GM10248 (cell line): Measurements from ENCODE around the gene UBE3A.

Source experiments
- CTCF ChIA-PET: fragments of 300-600 bp; sonication (Branson Sonifier 250); formaldehyde crosslinking; extraction: SDS; loops from one replicate; lab custom pipeline; 2021; ENCODE audit warnings: antibody characterized with exemption; lab: Yijun Ruan, JAX
- POLR2A ChIA-PET: fragments of 350-650 bp; sonication (Branson Sonifier 250); formaldehyde crosslinking; extraction: SDS; loops from one replicate; lab custom pipeline; 2020; ENCODE audit warnings: antibody characterized with exemption; lab: Yijun Ruan, JAX
- DNase-seq: peaks from one replicate; pipeline ENCODE4 v3.0.0; 2012; ENCODE audit errors: extremely low spot score
- CTCF ChIP-seq: IDR thresholded peaks from 2 replicates; pipeline ENCODE4 v1.5.1; 2012; ENCODE audit warnings: mild to moderate bottlenecking, low read depth; ENCODE audit errors: extremely low read depth, missing control alignments, control extremely low read depth

The UBE3A gene

GRCh38 chr15:25327686-25328085 is 111.1 kb downstream of the UBE3A start:
- POLR2A ChIA-PET: no interaction called here

DNA sequence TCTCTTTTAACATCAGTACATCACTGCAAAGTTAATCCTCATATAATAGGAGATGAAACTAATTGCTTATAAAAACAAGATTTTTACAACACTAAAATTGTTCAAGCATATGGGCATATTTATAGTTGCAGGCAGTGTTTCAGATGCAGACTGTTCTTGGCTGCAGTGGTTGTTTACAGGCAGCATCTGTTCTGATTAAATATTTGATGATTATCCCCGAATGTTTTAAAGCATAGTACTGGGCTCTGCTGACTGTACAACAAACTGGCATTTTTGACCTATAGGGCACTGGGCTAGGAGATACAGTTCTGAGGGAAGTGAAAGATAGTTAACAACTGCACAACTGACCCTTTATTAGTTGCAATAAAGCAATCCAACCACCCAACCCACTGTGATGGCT is 113.6 kb downstream of the UBE3A start:
- POLR2A ChIA-PET: no interaction called here
- CTCF ChIA-PET: no interaction called here

More at GRCh38 chr15:25327686-25328085, 111.1 kb downstream of the UBE3A start:
- CTCF ChIA-PET: interaction anchor here (0.8 kb wide), 1 partner anchor 30 kb away, joined by 3 read pairs; no protein-coding TSS in a partner anchor
- no peak for TF ChIP-seq CTCF
- no peak for DNase-seq

DNA sequence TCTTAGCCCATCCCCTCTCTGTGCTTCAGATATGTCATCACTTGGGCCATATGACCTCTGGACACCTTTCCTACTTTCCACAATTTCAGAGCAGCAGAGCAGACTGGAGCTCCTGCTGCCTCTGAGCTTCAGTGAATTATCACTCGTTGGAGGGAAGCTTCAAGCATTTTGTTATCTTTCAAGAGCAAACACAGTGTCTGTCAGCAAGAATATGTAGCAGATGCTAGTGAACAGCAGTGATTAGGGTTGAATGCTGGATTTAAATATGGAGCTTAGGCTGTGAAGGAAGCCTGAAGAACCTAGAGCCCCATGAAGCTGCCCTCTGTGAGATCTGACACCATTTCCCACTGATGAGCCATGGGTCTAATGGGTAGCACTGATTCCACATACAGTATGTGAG is 115.4 kb downstream of the UBE3A start:
- CTCF ChIA-PET: interaction anchor here (1.0 to 2.1 kb wide), 2 partner anchors 10 to 13 kb away, joined by 3 to 4 read pairs; no protein-coding TSS in a partner anchor
- no peak for TF ChIP-seq CTCF
- no peak for DNase-seq
- POLR2A ChIA-PET: no interaction called here

More for the DNA sequence above, 113.6 kb downstream of the UBE3A start:
- no peak for TF ChIP-seq CTCF
- DNase-seq: no peak

DNA sequence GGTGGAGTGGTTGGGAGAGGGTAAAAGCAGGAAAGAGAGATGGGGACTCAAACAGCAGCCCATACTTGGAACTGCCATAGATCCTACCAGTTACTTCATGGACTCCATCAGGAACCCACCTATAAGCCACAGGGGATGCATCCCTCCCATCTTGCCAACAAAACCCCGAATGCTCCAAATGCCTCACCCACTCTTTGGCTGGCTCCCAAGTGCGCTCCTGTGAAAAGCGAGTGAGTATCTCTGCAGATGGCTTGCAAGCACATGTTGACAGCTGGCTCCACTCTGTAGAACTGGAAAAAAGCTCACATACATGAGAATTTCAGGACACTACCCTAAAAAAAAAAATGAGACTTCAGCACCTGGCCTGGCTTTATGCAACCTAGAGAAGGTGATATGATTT is 151.0 kb downstream of the UBE3A start:
- no peak for TF ChIP-seq CTCF
- CTCF ChIA-PET: no interaction called here
- POLR2A ChIA-PET: no interaction called here
- no peak for DNase-seq
